ENCODE measurements around the gene CLCNKA. TPM values are rescaled to one million over a fixed set of nuclear protein-coding genes. Genes with fewer than 3 reads are reported as not detected.
"Not testable (repeated sequence)": the region's sequence is repeated elsewhere in the genome, so short reads cannot be mapped to it uniquely, and the experiment has no call there.

Gene CLCNKA
- total and polyA plus RNA-seq, 4 donors: not detected

DNA sequence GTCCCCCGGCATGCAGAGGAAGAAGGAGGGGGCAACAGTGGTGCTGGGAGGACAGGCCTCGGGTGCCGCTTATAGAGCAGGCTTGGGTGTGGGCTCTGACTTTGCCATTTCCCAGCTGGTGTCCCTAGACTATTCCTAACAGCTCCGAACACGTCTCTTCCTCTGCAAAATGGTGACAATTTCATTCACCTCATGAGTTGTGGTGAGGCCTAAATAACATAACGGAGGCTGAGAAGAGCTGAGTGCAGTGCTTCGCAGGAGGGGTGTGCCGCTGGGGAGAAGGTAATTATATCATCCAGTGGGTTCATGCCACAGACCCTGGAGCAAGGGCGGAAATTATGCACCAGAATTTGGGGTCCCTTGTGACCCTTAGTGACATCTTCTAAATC, 40.8 kb downstream of the CLCNKA start:
- not testable (repeated sequence) for H3K9me3 ChIP-seq (ENCODE audit: control insufficient read depth in 4 of 4, low read length in 3 of 4); H3K9ac ChIP-seq (ENCODE audit: low read depth in 1 of 2, low read length in 2 of 2)
- WGBS: 89% methylated on average over 9 of the region's 9 CpGs

DNA sequence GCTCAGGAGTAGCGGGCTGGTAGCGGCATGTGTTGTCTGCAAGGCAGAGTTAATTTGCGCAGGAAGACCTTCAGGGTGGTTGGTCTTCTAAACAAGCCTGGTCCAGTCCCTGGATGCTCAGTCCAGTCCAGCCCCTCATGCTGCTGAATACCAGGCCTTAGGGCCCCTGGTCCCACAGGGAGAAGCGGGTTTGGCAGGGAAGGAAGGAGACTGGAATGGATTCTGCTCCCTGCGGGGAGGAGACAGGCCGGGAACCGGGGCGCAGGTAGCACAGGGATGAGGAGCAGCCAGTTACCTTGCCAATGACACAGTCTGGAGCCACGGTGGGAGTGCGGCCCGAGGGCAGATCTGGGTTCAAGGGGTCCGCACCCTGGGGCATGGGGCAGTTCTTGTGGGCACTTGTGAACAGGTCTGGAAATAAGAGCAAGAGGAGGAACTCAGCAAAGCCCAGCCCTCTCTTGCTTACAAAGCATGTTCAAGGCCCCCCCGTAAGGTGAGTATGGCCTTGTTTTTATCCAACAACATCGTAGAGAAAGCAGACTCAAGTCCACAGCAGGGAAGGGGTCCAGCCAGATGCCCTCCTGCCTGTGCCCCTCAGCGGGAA, 41.5 kb downstream of the CLCNKA start:
- H3K36me3 ChIP-seq (ENCODE audit: control insufficient read depth in 4 of 4, insufficient read depth in 3 of 4, low read depth in 1 of 4, low read length in 3 of 4): no peaks in the 10 kb centered on the region
- no peak for DNase-seq (ENCODE audit: low spot score)
- 92% methylated on average over 15 of the region's 15 CpGs for WGBS
- H3K9me3 ChIP-seq (ENCODE audit: control insufficient read depth in 4 of 4, low read length in 3 of 4): no peaks in the 10 kb centered on the region
- H3K4me1 ChIP-seq (ENCODE audit: control insufficient read depth in 4 of 4, insufficient read depth in 4 of 4, low read length in 3 of 4): peaks cover 7 to 18% (median 11%) of the 10 kb centered on the region in 4 donors
- H3K9ac ChIP-seq (ENCODE audit: low read depth in 1 of 2, low read length in 2 of 2): no peak overlapping the region
- no peaks in the 10 kb centered on the region for H3K27me3 ChIP-seq (ENCODE audit: control insufficient read depth in 4 of 4, insufficient read depth in 4 of 4, low read length in 3 of 4)
- H3K27ac ChIP-seq (ENCODE audit: low read depth in 1 of 2, low read length in 2 of 2): no peak overlapping the region
- TF ChIP-seq YY1 (IDR thresholded peaks at IDR 0.05): no peak
- no peak for TF ChIP-seq RAD21 (IDR thresholded peaks at IDR 0.05)
- no peak for TF ChIP-seq RXRA (IDR thresholded peaks at IDR 0.05)
- TF ChIP-seq, protein P1, sequence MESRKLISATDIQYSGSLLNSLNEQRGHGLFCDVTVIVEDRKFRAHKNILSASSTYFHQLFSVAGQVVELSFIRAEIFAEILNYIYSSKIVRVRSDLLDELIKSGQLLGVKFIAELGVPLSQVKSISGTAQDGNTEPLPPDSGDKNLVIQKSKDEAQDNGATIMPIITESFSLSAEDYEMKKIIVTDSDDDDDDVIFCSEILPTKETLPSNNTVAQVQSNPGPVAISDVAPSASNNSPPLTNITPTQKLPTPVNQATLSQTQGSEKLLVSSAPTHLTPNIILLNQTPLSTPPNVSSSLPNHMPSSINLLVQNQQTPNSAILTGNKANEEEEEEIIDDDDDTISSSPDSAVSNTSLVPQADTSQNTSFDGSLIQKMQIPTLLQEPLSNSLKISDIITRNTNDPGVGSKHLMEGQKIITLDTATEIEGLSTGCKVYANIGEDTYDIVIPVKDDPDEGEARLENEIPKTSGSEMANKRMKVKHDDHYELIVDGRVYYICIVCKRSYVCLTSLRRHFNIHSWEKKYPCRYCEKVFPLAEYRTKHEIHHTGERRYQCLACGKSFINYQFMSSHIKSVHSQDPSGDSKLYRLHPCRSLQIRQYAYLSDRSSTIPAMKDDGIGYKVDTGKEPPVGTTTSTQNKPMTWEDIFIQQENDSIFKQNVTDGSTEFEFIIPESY (IDR thresholded peaks at IDR 0.05): no peak
- TF ChIP-seq, protein P2, sequence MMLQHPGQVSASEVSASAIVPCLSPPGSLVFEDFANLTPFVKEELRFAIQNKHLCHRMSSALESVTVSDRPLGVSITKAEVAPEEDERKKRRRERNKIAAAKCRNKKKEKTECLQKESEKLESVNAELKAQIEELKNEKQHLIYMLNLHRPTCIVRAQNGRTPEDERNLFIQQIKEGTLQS (IDR thresholded peaks at IDR 0.05): no peak
- no peak for TF ChIP-seq EGR1 (IDR thresholded peaks at IDR 0.05; ENCODE audit: low read depth in 2 of 2)
- TF ChIP-seq FOXA1 (IDR thresholded peaks at IDR 0.05): no peak
- TF ChIP-seq TAF1 (conservative IDR thresholded peaks at IDR 0.05): no peak
- no peak for TF ChIP-seq HNF4A (conservative IDR thresholded peaks at IDR 0.05)
- no peak for TF ChIP-seq GABPA (IDR thresholded peaks at IDR 0.05 in 1 of 2, conservative IDR thresholded peaks at IDR 0.05 in 1 of 2)
- TF ChIP-seq, protein P3, sequence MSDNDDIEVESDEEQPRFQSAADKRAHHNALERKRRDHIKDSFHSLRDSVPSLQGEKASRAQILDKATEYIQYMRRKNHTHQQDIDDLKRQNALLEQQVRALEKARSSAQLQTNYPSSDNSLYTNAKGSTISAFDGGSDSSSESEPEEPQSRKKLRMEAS (IDR thresholded peaks at IDR 0.05): no peak
- TF ChIP-seq, protein P4, sequence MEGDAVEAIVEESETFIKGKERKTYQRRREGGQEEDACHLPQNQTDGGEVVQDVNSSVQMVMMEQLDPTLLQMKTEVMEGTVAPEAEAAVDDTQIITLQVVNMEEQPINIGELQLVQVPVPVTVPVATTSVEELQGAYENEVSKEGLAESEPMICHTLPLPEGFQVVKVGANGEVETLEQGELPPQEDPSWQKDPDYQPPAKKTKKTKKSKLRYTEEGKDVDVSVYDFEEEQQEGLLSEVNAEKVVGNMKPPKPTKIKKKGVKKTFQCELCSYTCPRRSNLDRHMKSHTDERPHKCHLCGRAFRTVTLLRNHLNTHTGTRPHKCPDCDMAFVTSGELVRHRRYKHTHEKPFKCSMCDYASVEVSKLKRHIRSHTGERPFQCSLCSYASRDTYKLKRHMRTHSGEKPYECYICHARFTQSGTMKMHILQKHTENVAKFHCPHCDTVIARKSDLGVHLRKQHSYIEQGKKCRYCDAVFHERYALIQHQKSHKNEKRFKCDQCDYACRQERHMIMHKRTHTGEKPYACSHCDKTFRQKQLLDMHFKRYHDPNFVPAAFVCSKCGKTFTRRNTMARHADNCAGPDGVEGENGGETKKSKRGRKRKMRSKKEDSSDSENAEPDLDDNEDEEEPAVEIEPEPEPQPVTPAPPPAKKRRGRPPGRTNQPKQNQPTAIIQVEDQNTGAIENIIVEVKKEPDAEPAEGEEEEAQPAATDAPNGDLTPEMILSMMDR (IDR thresholded peaks at IDR 0.05; ENCODE audit: low read depth, low read length, missing input control): no peak
- TF ChIP-seq NR2F2 (IDR thresholded peaks at IDR 0.05): no peak
- no peak for TF ChIP-seq SP1 (IDR thresholded peaks at IDR 0.05)
- TF ChIP-seq FOXA2 (IDR thresholded peaks at IDR 0.05): no peak
- TF ChIP-seq HNF4G (IDR thresholded peaks at IDR 0.05): no peak
- no peak overlapping the region for H3K4me3 ChIP-seq (ENCODE audit: low read depth in 1 of 3, low read length in 3 of 3)

More for the DNA sequence above, 40.8 kb downstream of the CLCNKA start:
- DNase-seq (ENCODE audit: low spot score); H3K36me3 ChIP-seq (ENCODE audit: control insufficient read depth in 4 of 4, insufficient read depth in 3 of 4, low read depth in 1 of 4, low read length in 3 of 4); H3K4me3 ChIP-seq (ENCODE audit: low read depth in 1 of 3, low read length in 3 of 3); H3K27ac ChIP-seq (ENCODE audit: low read depth in 1 of 2, low read length in 2 of 2); H3K27me3 ChIP-seq (ENCODE audit: control insufficient read depth in 4 of 4, insufficient read depth in 4 of 4, low read length in 3 of 4): not testable (repeated sequence)
- H3K4me1 ChIP-seq (ENCODE audit: control insufficient read depth in 4 of 4, insufficient read depth in 4 of 4, low read length in 3 of 4): peaks cover 3 to 14% (median 5%) of the 10 kb centered on the region in 4 donors
